ENCODE measurements around the gene DLL4.

Gene DLL4

DNA sequence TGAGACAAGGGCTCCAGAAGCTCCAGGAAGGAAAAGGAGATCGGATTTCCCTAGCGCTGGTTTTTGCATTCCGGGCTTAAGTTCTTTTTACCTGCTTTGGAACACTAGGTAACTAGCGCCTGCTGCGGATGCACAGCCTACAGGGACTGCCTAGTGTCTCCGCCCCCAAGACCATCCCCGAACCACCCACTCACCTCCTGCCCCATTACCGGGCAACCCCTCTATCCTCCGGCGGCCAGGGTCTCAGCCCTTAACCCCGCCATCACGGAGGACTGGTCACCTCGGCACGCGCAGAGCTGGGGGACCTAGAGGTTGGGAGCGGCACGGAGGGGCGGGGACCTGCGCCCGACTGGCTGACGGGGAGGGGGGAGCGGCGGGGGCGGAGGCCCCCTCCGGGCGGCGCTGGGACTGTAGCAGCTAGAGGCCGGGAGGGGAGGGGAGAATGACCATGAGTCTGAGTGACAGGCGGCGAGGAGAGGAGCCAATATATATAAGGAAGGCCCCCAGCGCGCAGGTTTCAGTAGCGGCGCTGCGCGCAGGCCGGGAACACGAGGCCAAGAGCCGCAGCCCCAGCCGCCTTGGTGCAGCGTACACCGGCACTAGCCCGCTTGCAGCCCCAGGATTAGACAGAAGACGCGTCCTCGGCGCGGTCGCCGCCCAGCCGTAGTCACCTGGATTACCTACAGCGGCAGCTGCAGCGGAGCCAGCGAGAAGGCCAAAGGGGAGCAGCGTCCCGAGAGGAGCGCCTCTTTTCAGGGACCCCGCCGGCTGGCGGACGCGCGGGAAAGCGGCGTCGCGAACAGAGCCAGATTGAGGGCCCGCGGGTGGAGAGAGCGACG, at the start of gene DLL4:
Gene DLL4 (plus strand): TSS at position 520 of the 839 bp plus-strand sequence. CDS start 329 bp downstream, outside the sequence.
- peak; percentile 44 for DNase-seq

- DNase-seq: no peak
Observed at GRCh38 chr15:40879609-40880008, 49.5 kb upstream of the DLL4 start.

- no peak for DNase-seq
Observed at GRCh38 chr15:40881351-40881750, 47.8 kb upstream of the DLL4 start.

DNA sequence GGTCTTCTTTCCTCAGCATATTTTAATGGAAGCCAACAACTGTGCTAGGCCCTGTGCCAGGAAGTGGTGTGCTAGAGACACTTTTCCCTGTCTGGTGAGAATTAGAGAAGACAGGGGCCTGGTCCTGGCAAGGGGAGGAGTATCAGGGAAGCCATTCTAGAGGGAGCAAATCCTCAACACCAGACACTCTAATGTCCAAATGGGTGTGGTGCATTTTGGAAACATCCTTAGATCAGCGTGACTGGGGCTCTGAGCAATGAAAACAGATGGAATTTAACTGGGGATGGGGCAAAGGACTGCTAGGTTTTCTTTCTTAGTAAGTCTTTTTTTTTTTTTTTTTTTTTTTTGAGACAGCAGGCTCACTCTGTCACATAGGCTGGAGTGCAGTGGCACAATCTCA, 42.6 kb upstream of the DLL4 start:
- DNase-seq: no peak

DNA sequence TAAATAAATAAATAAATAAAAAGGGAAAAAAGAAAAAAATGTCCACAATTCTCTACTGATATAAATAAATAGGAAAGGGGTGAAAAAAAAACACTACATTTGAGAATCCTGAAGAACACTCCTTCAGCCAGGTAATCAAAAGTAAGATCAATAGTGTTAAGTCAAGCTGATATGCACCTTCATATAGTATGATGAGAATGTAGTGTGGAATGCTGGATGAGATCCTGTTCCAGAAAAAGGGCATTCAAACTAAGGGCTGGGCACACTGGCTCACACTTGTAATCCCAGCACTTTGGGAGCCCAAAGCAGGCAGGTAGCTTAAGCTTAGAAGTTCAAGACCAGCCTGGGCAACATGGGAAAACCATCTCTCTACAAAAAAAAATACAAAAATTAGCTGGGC, 40.0 kb upstream of the DLL4 start:
- DNase-seq: no peak

GRCh38 chr15:40891138-40891537, 38.0 kb upstream of the DLL4 start:
- DNase-seq: no peak

DNA sequence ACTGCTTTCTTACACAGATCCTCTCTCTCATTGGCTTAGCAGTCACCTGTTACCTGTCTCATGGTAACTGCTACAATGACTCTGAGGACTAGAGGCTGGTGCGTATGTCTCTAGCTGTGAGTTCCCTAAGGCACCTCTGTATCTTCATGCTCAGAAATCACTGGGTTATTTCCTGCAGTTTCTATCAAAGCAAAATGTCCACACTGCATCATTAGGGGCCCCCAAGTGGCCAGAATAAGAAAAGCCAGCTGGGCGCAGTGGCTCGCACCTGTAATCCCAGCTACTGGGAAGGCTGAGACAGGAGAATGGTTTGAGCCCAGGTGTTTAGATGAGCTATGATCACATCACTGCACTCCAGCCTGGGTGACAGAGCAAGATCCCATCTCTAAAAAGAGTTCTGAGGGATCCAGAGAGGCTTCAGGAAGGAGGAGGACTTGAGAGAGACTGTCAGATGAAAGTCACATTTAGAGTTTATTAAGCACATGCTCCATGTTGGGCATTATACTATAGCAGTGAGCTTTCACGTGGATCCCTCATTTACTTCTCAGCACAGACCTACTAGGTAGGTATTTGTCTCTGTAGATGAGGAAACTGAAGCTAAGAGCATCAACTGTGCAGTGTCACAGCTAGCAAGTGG, 37.2 kb upstream of the DLL4 start:
- DNase-seq: peak; percentile 17

GRCh38 chr15:40892447-40893012, 36.6 kb upstream of the DLL4 start:
- DNase-seq: no peak

GRCh38 chr15:40893019-40893670, 36.0 kb upstream of the DLL4 start:
- no peak for DNase-seq

DNA sequence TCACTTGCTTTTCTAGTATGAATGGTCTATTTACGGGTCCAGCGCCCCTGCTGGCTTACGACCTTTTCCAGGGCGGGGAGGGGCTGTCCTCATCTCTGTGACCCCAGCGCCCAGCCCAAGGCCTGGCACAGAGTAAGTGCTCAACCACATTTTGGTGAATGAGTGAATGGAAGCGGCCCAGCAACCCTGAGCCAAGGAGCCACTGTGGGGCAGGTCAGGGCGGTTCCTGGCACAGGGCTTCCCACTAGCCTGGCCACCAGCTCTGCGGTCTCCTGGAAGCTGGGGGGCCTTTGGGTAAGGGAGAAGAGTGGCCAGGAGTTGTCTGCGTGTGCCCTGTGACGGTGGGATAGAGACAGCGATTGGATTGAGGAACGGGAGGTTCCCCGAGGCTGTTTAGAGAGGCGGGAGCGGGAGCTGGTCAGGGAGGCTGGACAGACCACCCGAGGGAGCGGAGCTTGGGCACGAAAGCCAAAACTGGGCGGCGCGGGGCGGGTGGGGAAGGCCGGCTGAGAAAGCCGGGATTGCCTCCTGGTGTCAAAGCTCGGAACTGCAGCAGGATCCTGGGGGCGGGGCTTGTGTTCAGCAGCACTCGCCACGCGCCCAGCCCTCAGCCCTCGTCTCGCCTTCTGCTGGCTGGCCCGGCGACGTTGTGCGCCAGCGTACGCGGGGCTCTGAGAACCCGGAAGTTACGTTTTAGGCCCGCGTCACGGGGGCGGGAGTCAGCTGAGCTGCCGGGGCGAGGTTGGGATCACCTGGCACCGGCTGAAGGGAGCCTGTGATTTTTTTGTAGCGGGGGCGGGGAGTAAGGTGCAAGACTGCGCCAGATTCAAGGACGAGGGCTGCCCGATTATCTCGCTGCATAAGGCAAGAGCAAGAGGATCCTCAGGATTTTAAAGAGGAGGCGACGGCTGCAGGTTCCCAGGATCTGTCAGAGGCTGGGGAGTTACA, 35.1 kb upstream of the DLL4 start, which contains the start of gene VPS18:
Gene VPS18 (plus strand): TSS at position 718 of the 948 bp plus-strand sequence. CDS start 319 bp downstream, outside the sequence.
- DNase-seq: peak; percentile 97

GRCh38 chr15:40894681-40895448, 34.3 kb upstream of the DLL4 start:
- no peak for DNase-seq

DNA sequence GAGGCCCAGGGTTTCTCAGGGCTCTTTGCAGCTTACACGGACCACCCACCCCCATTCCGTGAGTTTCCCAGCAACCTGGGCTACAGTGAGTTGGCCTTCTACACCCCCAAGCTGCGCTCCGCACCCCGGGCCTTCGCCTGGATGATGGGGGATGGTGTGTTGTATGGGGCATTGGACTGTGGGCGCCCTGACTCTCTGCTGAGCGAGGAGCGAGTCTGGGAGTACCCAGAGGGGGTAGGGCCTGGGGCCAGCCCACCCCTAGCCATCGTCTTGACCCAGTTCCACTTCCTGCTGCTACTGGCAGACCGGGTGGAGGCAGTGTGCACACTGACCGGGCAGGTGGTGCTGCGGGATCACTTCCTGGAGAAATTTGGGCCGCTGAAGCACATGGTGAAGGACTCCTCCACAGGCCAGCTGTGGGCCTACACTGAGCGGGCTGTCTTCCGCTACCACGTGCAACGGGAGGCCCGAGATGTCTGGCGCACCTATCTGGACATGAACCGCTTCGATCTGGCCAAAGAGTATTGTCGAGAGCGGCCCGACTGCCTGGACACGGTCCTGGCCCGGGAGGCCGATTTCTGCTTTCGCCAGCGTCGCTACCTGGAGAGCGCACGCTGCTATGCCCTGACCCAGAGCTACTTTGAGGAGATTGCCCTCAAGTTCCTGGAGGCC, 29.5 kb upstream of the DLL4 start:
- no peak for DNase-seq

DNA sequence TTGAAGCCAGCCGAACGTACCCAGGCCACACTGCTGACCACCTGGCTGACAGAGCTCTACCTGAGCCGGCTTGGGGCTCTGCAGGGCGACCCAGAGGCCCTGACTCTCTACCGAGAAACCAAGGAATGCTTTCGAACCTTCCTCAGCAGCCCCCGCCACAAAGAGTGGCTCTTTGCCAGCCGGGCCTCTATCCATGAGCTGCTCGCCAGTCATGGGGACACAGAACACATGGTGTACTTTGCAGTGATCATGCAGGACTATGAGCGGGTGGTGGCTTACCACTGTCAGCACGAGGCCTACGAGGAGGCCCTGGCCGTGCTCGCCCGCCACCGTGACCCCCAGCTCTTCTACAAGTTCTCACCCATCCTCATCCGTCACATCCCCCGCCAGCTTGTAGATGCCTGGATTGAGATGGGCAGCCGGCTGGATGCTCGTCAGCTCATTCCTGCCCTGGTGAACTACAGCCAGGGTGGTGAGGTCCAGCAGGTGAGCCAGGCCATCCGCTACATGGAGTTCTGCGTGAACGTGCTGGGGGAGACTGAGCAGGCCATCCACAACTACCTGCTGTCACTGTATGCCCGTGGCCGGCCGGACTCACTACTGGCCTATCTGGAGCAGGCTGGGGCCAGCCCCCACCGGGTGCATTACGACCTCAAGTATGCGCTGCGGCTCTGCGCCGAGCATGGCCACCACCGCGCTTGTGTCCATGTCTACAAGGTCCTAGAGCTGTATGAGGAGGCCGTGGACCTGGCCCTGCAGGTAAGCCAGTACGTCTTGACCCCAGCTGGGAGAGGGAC, 28.7 kb upstream of the DLL4 start:
- no peak for DNase-seq

DNA sequence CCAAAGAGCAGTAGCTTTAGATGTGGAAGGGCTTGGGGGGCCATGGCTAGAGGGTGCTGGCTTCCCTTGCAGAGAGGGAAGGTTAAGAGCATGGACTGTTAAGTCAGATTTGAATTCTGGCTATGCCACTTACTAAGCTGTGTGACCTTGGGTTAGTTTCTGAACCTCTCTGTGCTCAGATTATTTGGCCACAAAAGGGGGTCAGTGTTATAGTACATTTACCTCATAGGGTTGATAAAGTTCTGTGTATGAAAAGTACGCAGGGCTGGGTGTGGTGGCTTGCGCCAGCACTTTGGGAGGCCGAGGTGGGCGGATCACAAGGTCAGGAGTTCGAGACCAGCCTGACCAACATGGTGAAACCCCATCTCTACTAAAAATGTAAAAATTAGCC, 28.1 kb upstream of the DLL4 start:
- no peak for DNase-seq

- DNase-seq: no peak
Observed at GRCh38 chr15:40902605-40903561, 26.3 kb upstream of the DLL4 start.

DNA sequence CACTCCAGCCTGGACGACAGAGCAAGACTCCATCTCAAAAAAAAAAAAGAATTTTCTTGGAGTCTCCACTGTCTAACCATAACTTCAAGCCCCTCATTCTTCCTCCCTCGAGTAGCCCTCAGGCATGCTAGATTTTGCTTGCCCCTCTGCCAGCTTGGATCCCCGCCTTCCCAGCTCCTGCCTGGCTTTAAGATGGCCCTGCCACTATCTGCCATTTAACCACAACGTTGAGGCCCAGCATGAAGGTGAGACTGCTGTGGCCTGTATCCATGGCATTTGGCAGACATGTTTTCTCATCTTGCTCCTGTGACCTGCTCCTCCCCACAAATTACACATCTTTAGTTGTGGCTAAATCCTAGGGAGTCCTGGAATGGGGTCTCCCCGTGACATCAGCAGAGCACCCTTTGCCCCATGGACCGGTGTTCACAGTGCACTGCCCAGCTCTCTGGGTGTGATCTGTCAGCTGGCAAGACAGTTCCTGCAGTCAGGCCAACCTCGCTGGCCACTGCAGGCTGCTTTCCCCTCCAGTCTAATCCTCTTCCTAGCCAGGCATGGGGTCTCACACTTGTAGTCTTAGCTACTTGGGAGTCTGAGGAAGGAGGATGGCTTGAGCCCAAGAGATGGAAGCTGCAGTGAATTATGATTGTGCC, 24.5 kb upstream of the DLL4 start:
- DNase-seq: no peak

DNA sequence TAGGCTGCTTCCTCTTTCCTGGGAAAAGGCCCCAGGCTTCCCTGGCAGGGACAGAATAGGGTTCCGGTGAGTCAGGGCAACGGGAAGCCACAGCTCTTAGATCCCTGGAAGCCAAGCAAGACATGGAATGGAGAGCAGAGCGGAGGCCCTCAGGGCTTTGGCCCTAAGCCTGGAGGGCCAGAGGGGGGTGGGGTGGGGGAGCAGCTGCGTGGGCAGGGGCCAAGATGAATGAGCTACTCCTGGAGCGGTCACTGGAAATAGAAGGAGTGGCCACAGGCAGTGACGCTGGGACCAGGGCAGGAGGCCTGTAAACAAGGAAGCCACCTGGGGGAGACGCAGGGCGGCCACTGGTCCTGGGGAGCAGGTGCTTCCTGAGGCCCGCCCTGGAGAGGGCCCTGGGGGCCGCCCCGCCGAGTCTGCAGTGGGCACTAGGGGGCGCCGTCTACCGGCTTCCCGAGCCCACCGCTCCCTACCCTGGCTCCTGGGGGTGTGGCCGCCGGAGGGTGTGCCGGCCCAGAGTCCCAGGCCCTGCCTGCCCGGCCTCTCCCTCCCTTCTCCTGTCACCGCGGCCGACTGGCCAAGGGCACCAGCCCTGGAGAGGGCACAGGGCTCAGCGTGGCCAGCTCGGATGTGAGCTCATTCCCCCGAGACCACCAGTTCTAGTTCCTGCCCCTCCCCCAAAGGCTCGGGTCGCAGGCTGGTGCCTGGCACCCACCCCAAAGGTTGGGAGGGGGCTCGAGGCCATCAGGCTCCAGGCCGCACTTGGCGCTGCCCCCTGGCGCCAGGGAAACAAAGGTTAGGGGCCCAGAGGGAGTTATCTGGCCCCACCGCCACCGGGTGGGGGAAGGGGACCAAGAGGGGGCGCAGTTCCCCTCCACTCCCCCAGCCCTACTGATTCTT, 22.8 kb upstream of the DLL4 start:
- peak; percentile 23 for DNase-seq
